ENCODE data around the gene ACOXL.

ACOXL gene

DNA sequence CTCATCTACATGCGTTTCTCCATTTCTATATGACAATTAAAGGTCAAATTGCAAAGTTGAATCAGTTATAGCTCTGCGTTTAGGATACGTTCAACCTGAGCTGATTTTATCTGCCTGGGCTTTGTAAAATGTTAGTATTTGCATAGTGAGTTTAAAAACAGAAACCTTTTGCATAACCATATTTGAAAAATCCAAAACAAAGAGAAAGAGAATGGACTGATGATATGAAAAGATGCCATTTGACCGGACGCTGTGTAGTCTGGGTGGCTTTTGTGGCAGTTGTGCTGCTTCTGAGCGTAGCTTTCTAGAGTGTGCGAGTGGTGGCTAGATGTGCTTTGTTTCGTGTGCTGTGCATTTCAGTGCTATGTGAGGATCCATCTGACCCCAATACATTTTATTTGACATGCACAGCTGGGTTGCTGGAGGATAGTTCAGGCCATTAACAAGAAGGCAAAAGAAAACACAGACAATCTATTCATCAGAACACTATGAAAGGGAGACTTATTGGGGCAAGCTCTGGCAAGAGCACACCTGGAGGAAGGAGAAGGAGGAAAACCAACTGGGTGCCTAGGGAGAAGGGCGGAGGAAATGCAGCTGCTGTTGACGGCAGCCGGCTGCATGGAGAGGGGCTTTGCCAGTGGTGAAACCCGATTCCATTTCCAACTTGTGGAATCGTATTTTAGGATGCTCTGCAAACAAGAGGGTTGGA is 126.8 kb downstream of the ACOXL start (continued):
- no peak for TF ChIP-seq OVOL3 (tag by site-specific recombination; IDR thresholded peaks at IDR 0.05)
- no peak for TF ChIP-seq KLF1 (tag by site-specific recombination; IDR thresholded peaks at IDR 0.05)
- TF ChIP-seq ZNF76 (tag by site-specific recombination; IDR thresholded peaks at IDR 0.05; ENCODE audit: borderline replicate concordance, low read depth) = no peak

- H3K4me3 ChIP-seq (ENCODE audit: low read depth, low read length) = no peak overlapping the region
- H3K9me3 ChIP-seq (ENCODE audit: control insufficient read depth, insufficient read depth, low read depth, low read length) = no peaks in the 10 kb centered on the region
- ChIA-PET POLR2A (no interaction called here), CTCF (no interaction called here)
- no peak overlapping the region for H3K27ac ChIP-seq (ENCODE audit: extremely low read depth, low read depth, low read length)
- TF ChIP-seq ZNF202 (tag by site-specific recombination; IDR thresholded peaks at IDR 0.05; ENCODE audit: borderline replicate concordance) (no peak), ZNF544 (tag by site-specific recombination; IDR thresholded peaks at IDR 0.05) (no peak), ZNF416 (tag by site-specific recombination; IDR thresholded peaks at IDR 0.05) (no peak), ZNF169 (tag by site-specific recombination; IDR thresholded peaks at IDR 0.05) (no peak), ZNF792 (tag by site-specific recombination; IDR thresholded peaks at IDR 0.05) (no peak), KLF10 (tag by site-specific recombination; IDR thresholded peaks at IDR 0.05) (no peak)
- TF ChIP-seq, protein P1, sequence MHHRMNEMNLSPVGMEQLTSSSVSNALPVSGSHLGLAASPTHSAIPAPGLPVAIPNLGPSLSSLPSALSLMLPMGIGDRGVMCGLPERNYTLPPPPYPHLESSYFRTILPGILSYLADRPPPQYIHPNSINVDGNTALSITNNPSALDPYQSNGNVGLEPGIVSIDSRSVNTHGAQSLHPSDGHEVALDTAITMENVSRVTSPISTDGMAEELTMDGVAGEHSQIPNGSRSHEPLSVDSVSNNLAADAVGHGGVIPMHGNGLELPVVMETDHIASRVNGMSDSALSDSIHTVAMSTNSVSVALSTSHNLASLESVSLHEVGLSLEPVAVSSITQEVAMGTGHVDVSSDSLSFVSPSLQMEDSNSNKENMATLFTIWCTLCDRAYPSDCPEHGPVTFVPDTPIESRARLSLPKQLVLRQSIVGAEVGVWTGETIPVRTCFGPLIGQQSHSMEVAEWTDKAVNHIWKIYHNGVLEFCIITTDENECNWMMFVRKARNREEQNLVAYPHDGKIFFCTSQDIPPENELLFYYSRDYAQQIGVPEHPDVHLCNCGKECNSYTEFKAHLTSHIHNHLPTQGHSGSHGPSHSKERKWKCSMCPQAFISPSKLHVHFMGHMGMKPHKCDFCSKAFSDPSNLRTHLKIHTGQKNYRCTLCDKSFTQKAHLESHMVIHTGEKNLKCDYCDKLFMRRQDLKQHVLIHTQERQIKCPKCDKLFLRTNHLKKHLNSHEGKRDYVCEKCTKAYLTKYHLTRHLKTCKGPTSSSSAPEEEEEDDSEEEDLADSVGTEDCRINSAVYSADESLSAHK (tag by site-specific recombination; IDR thresholded peaks at IDR 0.05) = no peak
- no peaks in the 10 kb centered on the region for H3K4me1 ChIP-seq (ENCODE audit: control insufficient read depth, insufficient read depth, low read length)
- H3K36me3 ChIP-seq (ENCODE audit: control insufficient read depth in 2 of 2, insufficient read depth in 1 of 2, low read length in 2 of 2) = no peaks in the 10 kb centered on the region
Measured at GRCh38 chr2:110860630-110861029, 128.3 kb downstream of the ACOXL start.

DNA sequence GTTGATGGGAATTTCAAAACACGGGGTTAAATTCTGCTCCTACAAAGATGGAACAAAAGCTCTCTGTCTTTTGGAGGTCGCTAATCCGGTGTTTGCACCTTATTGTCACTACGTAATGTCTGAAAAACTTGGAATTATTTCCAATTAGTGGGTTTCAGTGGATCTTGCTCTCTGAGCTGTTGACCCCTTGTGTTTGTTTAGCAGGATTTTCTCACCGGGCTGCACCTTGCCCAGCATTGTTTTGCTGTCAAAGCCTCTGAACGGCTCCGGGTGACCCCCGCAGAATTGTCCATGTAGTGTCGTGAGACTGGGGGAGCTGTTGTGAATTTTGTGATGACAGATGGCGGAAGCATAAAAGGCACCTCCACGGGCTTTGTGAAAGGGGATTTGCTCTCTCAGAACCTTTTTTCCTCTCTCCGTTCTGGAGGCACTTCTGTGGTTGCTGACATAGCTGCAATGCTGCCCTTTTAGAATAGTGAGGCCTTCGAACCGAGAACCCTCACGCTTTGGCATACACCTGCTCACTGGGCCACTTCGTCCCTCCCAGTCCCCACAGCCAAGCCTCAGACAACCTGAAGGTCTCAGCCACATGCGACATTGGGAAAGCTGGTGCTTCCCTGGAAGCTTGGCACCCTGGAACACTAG is 129.4 kb downstream of the ACOXL start:
- no peaks in the 10 kb centered on the region for H3K36me3 ChIP-seq (ENCODE audit: control insufficient read depth in 2 of 2, insufficient read depth in 1 of 2, low read length in 2 of 2)
- no peak overlapping the region for H3K4me3 ChIP-seq (ENCODE audit: low read depth, low read length)
- ChIA-PET CTCF (interaction anchor here (0.6 to 1.6 kb wide), 3 partner anchors 9 to 816 kb away, joined by 3 to 8 read pairs (median 4); no protein-coding TSS in a partner anchor), POLR2A (no interaction called here)
- H3K4me1 ChIP-seq (ENCODE audit: control insufficient read depth, insufficient read depth, low read length) = no peaks in the 10 kb centered on the region
- H3K27ac ChIP-seq (ENCODE audit: extremely low read depth, low read depth, low read length) = no peak overlapping the region
- H3K9me3 ChIP-seq (ENCODE audit: control insufficient read depth, insufficient read depth, low read depth, low read length) = no peaks in the 10 kb centered on the region
- TF ChIP-seq, protein P2, sequence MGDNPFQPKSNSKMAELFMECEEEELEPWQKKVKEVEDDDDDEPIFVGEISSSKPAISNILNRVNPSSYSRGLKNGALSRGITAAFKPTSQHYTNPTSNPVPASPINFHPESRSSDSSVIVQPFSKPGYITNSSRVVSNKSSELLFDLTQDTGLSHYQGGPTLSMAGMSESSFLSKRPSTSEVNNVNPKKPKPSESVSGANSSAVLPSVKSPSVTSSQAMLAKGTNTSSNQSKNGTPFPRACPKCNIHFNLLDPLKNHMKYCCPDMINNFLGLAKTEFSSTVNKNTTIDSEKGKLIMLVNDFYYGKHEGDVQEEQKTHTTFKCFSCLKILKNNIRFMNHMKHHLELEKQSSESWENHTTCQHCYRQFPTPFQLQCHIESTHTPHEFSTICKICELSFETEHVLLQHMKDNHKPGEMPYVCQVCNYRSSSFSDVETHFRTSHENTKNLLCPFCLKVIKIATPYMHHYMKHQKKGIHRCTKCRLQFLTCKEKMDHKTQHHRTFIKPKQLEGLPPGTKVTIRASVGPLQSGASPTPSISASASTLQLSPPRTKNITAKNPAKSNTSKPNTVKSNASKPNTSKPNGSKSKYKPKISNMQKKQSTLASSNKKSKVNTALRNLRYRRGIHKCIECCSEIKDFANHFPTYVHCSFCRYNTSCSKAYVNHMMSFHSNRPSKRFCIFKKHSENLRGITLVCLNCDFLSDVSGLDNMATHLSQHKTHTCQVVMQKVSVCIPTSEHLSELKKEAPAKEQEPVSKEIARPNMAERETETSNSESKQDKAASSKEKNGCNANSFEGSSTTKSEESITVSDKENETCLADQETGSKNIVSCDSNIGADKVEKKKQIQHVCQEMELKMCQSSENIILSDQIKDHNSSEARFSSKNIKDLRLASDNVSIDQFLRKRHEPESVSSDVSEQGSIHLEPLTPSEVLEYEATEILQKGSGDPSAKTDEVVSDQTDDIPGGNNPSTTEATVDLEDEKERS (tag by site-specific recombination; IDR thresholded peaks at IDR 0.05) = no peak
- no peak for TF ChIP-seq REST (tag by site-specific recombination; IDR thresholded peaks at IDR 0.05)
- TF ChIP-seq, protein P3, sequence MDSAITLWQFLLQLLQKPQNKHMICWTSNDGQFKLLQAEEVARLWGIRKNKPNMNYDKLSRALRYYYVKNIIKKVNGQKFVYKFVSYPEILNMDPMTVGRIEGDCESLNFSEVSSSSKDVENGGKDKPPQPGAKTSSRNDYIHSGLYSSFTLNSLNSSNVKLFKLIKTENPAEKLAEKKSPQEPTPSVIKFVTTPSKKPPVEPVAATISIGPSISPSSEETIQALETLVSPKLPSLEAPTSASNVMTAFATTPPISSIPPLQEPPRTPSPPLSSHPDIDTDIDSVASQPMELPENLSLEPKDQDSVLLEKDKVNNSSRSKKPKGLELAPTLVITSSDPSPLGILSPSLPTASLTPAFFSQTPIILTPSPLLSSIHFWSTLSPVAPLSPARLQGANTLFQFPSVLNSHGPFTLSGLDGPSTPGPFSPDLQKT (IDR thresholded peaks at IDR 0.05; ENCODE audit: borderline replicate concordance, low read depth, low read length) = no peak
- TF ChIP-seq ZNF335 (tag by site-specific recombination; conservative IDR thresholded peaks at IDR 0.05) = no peak
- TF ChIP-seq SCRT1 (tag by site-specific recombination; IDR thresholded peaks at IDR 0.05; ENCODE audit: borderline replicate concordance) = no peak
- no peak for TF ChIP-seq ZNF280C (tag by site-specific recombination; IDR thresholded peaks at IDR 0.05)
- no peak for TF ChIP-seq ZNF19 (tag by site-specific recombination; IDR thresholded peaks at IDR 0.05; ENCODE audit: low read depth)
- no peak for TF ChIP-seq ZNF24 (tag by site-specific recombination; IDR thresholded peaks at IDR 0.05)
- no peak for TF ChIP-seq ZNF624 (tag by site-specific recombination; IDR thresholded peaks at IDR 0.05)
- TF ChIP-seq ZSCAN30 (tag by site-specific recombination; IDR thresholded peaks at IDR 0.05) = no peak

Data from HEK293 (cell line).